Measurements from ENCODE around the gene PCED1B. TPM values are rescaled to one million over a fixed set of nuclear protein-coding genes. Genes with fewer than 3 reads are reported as not detected.

PCED1B gene
- total RNA-seq, 1 experiment from 2014 or later: 6.6 TPM

DNA sequence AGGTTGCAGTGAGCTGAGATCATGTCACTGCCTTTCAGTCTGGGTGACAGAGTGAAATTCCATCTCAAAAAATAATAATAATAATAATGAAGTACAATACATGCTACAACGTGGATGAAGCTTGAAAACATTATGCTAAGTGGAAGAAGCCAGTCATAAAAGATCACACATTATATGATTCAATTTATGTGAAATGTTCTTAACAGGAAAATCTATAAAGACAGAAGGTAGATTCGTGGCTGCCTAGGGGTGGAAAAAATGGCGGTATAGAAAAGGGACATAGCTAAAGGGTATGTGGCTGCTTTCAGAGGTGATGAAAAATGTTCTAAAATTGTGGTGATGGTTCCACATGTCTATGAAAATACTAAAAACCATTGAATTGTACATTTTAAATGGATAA is 41.3 kb downstream of the PCED1B start:
- no peaks in the 10 kb centered on the region for H3K27me3 Mint-ChIP-seq (ENCODE audit: low read depth)
- H3K36me3 Mint-ChIP-seq: no peaks in the 10 kb centered on the region
- DNase-seq (ENCODE audit: low spot score) (no peak), ATAC-seq (no peak)
- ChIA-PET POLR2A (no interaction called here), CTCF (no interaction called here)
- no peak overlapping the region for H3K4me3 Mint-ChIP-seq
- no peak for TF ChIP-seq SP1 (CRISPR knock-in tag; conservative IDR thresholded peaks at IDR 0.05)
- no peak for TF ChIP-seq ZNF232 (CRISPR knock-in tag; IDR thresholded peaks at IDR 0.05)
- TF ChIP-seq, protein P1, sequence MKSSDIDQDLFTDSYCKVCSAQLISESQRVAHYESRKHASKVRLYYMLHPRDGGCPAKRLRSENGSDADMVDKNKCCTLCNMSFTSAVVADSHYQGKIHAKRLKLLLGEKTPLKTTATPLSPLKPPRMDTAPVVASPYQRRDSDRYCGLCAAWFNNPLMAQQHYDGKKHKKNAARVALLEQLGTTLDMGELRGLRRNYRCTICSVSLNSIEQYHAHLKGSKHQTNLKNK (CRISPR knock-in tag; IDR thresholded peaks at IDR 0.05): no peak
- no peak for TF ChIP-seq GABPB1 (CRISPR knock-in tag; IDR thresholded peaks at IDR 0.05)
- no peak for TF ChIP-seq NFE2L1 (CRISPR knock-in tag; IDR thresholded peaks at IDR 0.05)
- TF ChIP-seq, protein P2, sequence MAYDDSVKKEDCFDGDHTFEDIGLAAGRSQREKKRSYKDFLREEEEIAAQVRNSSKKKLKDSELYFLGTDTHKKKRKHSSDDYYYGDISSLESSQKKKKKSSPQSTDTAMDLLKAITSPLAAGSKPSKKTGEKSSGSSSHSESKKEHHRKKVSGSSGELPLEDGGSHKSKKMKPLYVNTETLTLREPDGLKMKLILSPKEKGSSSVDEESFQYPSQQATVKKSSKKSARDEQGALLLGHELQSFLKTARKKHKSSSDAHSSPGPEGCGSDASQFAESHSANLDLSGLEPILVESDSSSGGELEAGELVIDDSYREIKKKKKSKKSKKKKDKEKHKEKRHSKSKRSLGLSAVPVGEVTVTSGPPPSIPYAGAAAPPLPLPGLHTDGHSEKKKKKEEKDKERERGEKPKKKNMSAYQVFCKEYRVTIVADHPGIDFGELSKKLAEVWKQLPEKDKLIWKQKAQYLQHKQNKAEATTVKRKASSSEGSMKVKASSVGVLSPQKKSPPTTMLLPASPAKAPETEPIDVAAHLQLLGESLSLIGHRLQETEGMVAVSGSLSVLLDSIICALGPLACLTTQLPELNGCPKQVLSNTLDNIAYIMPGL (CRISPR knock-in tag; IDR thresholded peaks at IDR 0.05): no peak
- TF ChIP-seq, protein P3, sequence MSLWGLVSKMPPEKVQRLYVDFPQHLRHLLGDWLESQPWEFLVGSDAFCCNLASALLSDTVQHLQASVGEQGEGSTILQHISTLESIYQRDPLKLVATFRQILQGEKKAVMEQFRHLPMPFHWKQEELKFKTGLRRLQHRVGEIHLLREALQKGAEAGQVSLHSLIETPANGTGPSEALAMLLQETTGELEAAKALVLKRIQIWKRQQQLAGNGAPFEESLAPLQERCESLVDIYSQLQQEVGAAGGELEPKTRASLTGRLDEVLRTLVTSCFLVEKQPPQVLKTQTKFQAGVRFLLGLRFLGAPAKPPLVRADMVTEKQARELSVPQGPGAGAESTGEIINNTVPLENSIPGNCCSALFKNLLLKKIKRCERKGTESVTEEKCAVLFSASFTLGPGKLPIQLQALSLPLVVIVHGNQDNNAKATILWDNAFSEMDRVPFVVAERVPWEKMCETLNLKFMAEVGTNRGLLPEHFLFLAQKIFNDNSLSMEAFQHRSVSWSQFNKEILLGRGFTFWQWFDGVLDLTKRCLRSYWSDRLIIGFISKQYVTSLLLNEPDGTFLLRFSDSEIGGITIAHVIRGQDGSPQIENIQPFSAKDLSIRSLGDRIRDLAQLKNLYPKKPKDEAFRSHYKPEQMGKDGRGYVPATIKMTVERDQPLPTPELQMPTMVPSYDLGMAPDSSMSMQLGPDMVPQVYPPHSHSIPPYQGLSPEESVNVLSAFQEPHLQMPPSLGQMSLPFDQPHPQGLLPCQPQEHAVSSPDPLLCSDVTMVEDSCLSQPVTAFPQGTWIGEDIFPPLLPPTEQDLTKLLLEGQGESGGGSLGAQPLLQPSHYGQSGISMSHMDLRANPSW (CRISPR knock-in tag; conservative IDR thresholded peaks at IDR 0.05; ENCODE audit: low read depth): no peak
- TF ChIP-seq ZNF423 (CRISPR knock-in tag; IDR thresholded peaks at IDR 0.05): no peak
- no peak for TF ChIP-seq JAZF1 (CRISPR knock-in tag; IDR thresholded peaks at IDR 0.05)
- TF ChIP-seq ZNF416 (CRISPR knock-in tag; IDR thresholded peaks at IDR 0.05): no peak
- TF ChIP-seq USF2 (CRISPR knock-in tag; IDR thresholded peaks at IDR 0.05): no peak
- TF ChIP-seq ESRRA (CRISPR knock-in tag; IDR thresholded peaks at IDR 0.05; ENCODE audit: borderline replicate concordance): no peak
- TF ChIP-seq, protein P4, sequence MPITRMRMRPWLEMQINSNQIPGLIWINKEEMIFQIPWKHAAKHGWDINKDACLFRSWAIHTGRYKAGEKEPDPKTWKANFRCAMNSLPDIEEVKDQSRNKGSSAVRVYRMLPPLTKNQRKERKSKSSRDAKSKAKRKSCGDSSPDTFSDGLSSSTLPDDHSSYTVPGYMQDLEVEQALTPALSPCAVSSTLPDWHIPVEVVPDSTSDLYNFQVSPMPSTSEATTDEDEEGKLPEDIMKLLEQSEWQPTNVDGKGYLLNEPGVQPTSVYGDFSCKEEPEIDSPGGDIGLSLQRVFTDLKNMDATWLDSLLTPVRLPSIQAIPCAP (CRISPR knock-in tag; IDR thresholded peaks at IDR 0.05): no peak
- TF ChIP-seq ZNF281 (CRISPR knock-in tag; IDR thresholded peaks at IDR 0.05): no peak
- no peak for TF ChIP-seq MYBL2 (CRISPR knock-in tag; IDR thresholded peaks at IDR 0.05)
- TF ChIP-seq ZSCAN18 (CRISPR knock-in tag; IDR thresholded peaks at IDR 0.05): no peak
- no peak for TF ChIP-seq RELA (CRISPR knock-in tag; IDR thresholded peaks at IDR 0.05; ENCODE audit: borderline replicate concordance)
- TF ChIP-seq ZNF512 (CRISPR knock-in tag; IDR thresholded peaks at IDR 0.05; ENCODE audit: borderline replicate concordance): no peak
- TF ChIP-seq ZNF317 (CRISPR knock-in tag; IDR thresholded peaks at IDR 0.05; ENCODE audit: borderline replicate concordance, low read depth): no peak
- no peak for TF ChIP-seq ZNF121 (CRISPR knock-in tag; IDR thresholded peaks at IDR 0.05)
- no peak overlapping the region for H3K27ac Mint-ChIP-seq
- 0 out of 2 replicates have a peak, but pooled peaks cover 10% of the 10 kb centered on the region for H3K9me3 Mint-ChIP-seq
- H3K4me1 Mint-ChIP-seq: no peaks in the 10 kb centered on the region

Data from WTC11 (cell line).